ENCODE measurements around the gene RRAGD. TPM values are rescaled to one million over a fixed set of nuclear protein-coding genes. Genes with fewer than 3 reads are reported as not detected.

RRAGD gene
- total RNA-seq, 1 donor from 2014 or later, result 6.4 TPM

- Histone ChIP-seq H3K27ac (no peak overlapping the region), H3K36me3 (no peaks in the 10 kb centered on the region), H3K9me3 (no peaks in the 10 kb centered on the region), H3K4me3 (no peak overlapping the region), H3K27me3 (no peaks in the 10 kb centered on the region), H3K4me1 (no peaks in the 10 kb centered on the region)
- TF ChIP-seq POLR2AphosphoS5 (IDR thresholded peaks at IDR 0.05; ENCODE audit: insufficient read depth in 1 of 2, low read depth in 1 of 2) (no peak), CTCF (IDR thresholded peaks at IDR 0.05) (no peak), POLR2A (IDR thresholded peaks at IDR 0.05) (no peak)
- DNase-seq (ENCODE audit: extremely low spot score in 2 of 2), result no peak
- intact Hi-C loops (cut with DNase I), result no loop called here
Measured at GRCh38 chr6:89452281-89452680, 40.2 kb upstream of the RRAGD start.

GRCh38 chr6:89449193-89449592, 37.1 kb upstream of the RRAGD start:
- no peaks in the 10 kb centered on the region for H3K36me3 ChIP-seq
- no peak for DNase-seq (ENCODE audit: extremely low spot score in 2 of 2)
- intact Hi-C loops (cut with DNase I), result no loop called here
- H3K27ac ChIP-seq, result no peak overlapping the region
- H3K9me3 ChIP-seq, result no peaks in the 10 kb centered on the region
- no peaks in the 10 kb centered on the region for H3K4me1 ChIP-seq
- no peaks in the 10 kb centered on the region for H3K27me3 ChIP-seq
- H3K4me3 ChIP-seq, result no peak overlapping the region
- TF ChIP-seq CTCF (IDR thresholded peaks at IDR 0.05) (no peak), POLR2AphosphoS5 (IDR thresholded peaks at IDR 0.05; ENCODE audit: insufficient read depth in 1 of 2, low read depth in 1 of 2) (no peak), POLR2A (IDR thresholded peaks at IDR 0.05) (no peak)

- H3K4me1 ChIP-seq, result no peaks in the 10 kb centered on the region
- H3K27ac ChIP-seq, result no peak overlapping the region
- no peak for TF ChIP-seq POLR2AphosphoS5 (IDR thresholded peaks at IDR 0.05; ENCODE audit: insufficient read depth in 1 of 2, low read depth in 1 of 2)
- no peak for TF ChIP-seq CTCF (IDR thresholded peaks at IDR 0.05)
- no peak for TF ChIP-seq POLR2A (IDR thresholded peaks at IDR 0.05)
- no peaks in the 10 kb centered on the region for H3K27me3 ChIP-seq
- intact Hi-C loops (cut with DNase I), result no loop called here
- H3K4me3 ChIP-seq, result no peak overlapping the region
- no peaks in the 10 kb centered on the region for H3K9me3 ChIP-seq
- DNase-seq (ENCODE audit: extremely low spot score in 2 of 2), result no peak
- no peaks in the 10 kb centered on the region for H3K36me3 ChIP-seq
Measured at GRCh38 chr6:89443658-89444057, 31.6 kb upstream of the RRAGD start.

- intact Hi-C loops (cut with DNase I), result no loop called here
- H3K4me3 ChIP-seq, result no peak overlapping the region
- H3K9me3 ChIP-seq, result no peaks in the 10 kb centered on the region
- no peak overlapping the region for H3K27ac ChIP-seq
- TF ChIP-seq POLR2AphosphoS5 (IDR thresholded peaks at IDR 0.05; ENCODE audit: insufficient read depth in 1 of 2, low read depth in 1 of 2) (no peak), POLR2A (IDR thresholded peaks at IDR 0.05) (no peak), CTCF (IDR thresholded peaks at IDR 0.05) (no peak)
- no peaks in the 10 kb centered on the region for H3K27me3 ChIP-seq
- H3K36me3 ChIP-seq, result no peaks in the 10 kb centered on the region
- no peaks in the 10 kb centered on the region for H3K4me1 ChIP-seq
- DNase-seq (ENCODE audit: extremely low spot score in 2 of 2), result no peak
Measured at GRCh38 chr6:89440200-89440599, 28.1 kb upstream of the RRAGD start.

- intact Hi-C loops (cut with DNase I), result no loop called here
Measured at GRCh38 chr6:89439014-89439413, 26.9 kb upstream of the RRAGD start.

More at GRCh38 chr6:89439014-89439413, 26.9 kb upstream of the RRAGD start:
- Histone ChIP-seq H3K27ac (no peak overlapping the region), H3K4me3 (no peak overlapping the region), H3K4me1 (peaks cover 5% of the 10 kb centered on the region), H3K36me3 (no peaks in the 10 kb centered on the region), H3K9me3 (no peaks in the 10 kb centered on the region), H3K27me3 (no peaks in the 10 kb centered on the region)
- no peak for DNase-seq (ENCODE audit: extremely low spot score in 2 of 2)
- no peak for TF ChIP-seq POLR2A (IDR thresholded peaks at IDR 0.05)
- no peak for TF ChIP-seq POLR2AphosphoS5 (IDR thresholded peaks at IDR 0.05; ENCODE audit: insufficient read depth in 1 of 2, low read depth in 1 of 2)
- TF ChIP-seq CTCF (IDR thresholded peaks at IDR 0.05), result no peak

Data from vagina (tissue), 2 donors.